ENCODE measurements around the gene GPATCH2L. TPM values are rescaled to one million over a fixed set of nuclear protein-coding genes. Genes with fewer than 3 reads are reported as not detected.
A peak's percentile ranks its signal among the peaks of the same experiment; 100 is the strongest.

The GPATCH2L gene
- total RNA-seq, 2 donors from 2014 or later: 111 to 116 TPM

DNA sequence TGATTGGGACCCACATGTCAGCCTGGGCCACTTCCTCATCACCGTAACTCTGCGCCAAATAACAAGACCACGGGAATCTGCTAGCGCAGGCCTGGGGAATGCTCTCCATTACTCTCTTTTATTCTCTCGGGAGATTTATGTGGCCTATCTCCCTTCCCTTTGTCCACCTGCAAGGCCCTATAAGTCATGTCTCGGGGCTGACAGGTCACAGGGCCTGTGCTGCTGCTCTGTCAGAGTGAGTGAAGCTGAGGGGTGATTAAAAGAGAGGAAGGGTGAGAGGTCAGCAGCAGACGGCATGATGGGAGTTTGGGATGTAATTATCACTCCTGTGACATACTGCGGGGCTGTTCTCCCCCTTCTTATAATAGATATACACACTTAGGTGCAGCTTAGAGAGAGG, 26.2 kb upstream of the GPATCH2L start:
- Mint-ChIP-seq H3K36me3 (ENCODE audit: low read depth) (no peaks in the 10 kb centered on the region), H3K4me1 (peaks cover 27% of the 10 kb centered on the region), H3K27ac (no peak overlapping the region), H3K9me3 (no peaks in the 10 kb centered on the region), H3K27me3 (ENCODE audit: insufficient read depth) (peaks cover 7% of the 10 kb centered on the region), H3K4me3 (no peak overlapping the region)
- Histone ChIP-seq H3K9ac (ENCODE audit: extremely low read depth, low read length, poor library complexity, severe bottlenecking) (no peak overlapping the region), H3K9me3 (ENCODE audit: control insufficient read depth, low read length) (no peaks in the 10 kb centered on the region), H3K4me1 (ENCODE audit: control insufficient read depth, insufficient read depth, low read length) (peaks cover 6% of the 10 kb centered on the region), H3K27me3 (ENCODE audit: control insufficient read depth, insufficient read depth, low read length, poor library complexity, severe bottlenecking) (peaks cover 6% of the 10 kb centered on the region), H3K4me3 (ENCODE audit: low read length) (no peak overlapping the region), H3K27ac (ENCODE audit: low read depth, low read length) (no peak overlapping the region), H3K36me3 (ENCODE audit: control insufficient read depth, insufficient read depth, low read length) (no peaks in the 10 kb centered on the region)
- WGBS, 2 experiments (ENCODE audit: insufficient coverage in 1 of 2, insufficient read length in 1 of 2): 92 to 94% methylated on average over 5 to 7 of the region's 8 CpGs
- DNase-seq: peak; percentile 2
- TF ChIP-seq, protein P1, sequence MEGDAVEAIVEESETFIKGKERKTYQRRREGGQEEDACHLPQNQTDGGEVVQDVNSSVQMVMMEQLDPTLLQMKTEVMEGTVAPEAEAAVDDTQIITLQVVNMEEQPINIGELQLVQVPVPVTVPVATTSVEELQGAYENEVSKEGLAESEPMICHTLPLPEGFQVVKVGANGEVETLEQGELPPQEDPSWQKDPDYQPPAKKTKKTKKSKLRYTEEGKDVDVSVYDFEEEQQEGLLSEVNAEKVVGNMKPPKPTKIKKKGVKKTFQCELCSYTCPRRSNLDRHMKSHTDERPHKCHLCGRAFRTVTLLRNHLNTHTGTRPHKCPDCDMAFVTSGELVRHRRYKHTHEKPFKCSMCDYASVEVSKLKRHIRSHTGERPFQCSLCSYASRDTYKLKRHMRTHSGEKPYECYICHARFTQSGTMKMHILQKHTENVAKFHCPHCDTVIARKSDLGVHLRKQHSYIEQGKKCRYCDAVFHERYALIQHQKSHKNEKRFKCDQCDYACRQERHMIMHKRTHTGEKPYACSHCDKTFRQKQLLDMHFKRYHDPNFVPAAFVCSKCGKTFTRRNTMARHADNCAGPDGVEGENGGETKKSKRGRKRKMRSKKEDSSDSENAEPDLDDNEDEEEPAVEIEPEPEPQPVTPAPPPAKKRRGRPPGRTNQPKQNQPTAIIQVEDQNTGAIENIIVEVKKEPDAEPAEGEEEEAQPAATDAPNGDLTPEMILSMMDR (conservative IDR thresholded peaks at IDR 0.05): no peak

DNA sequence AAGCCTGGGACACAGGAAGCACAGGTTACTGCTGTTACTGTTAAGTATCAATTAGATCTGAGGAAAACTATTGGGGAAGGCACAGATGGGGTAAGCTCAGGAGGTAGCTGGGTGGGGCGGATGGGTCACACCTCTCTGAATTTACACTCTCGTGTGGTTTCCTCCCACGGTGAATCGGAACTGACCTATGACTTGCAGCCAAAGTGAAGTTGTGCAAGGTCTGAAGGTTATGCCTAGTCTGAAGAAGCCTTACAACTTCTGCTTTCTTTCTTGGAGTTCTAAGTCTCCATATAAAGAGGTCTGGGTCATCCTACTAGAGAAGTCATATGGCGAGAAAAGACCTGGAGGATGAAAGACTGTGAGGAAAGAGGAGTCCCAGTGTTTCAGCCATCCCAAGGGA, 25.6 kb upstream of the GPATCH2L start:
- Histone ChIP-seq H3K9me3 (ENCODE audit: control insufficient read depth, low read length) (no peaks in the 10 kb centered on the region), H3K4me1 (ENCODE audit: control insufficient read depth, insufficient read depth, low read length) (peaks cover 6% of the 10 kb centered on the region), H3K27ac (ENCODE audit: low read depth, low read length) (no peak overlapping the region), H3K27me3 (ENCODE audit: control insufficient read depth, insufficient read depth, low read length, poor library complexity, severe bottlenecking) (peaks cover 10% of the 10 kb centered on the region), H3K9ac (ENCODE audit: extremely low read depth, low read length, poor library complexity, severe bottlenecking) (no peak overlapping the region), H3K36me3 (ENCODE audit: control insufficient read depth, insufficient read depth, low read length) (no peaks in the 10 kb centered on the region), H3K4me3 (ENCODE audit: low read length) (no peak overlapping the region)
- WGBS, 2 experiments (ENCODE audit: insufficient coverage in 1 of 2, insufficient read length in 1 of 2): 95 to 100% methylated on average over 5 of the region's 5 CpGs
- TF ChIP-seq, protein P1 (conservative IDR thresholded peaks at IDR 0.05): no peak
- peak; percentile 17 for DNase-seq
- no peak overlapping the region for H3K27ac Mint-ChIP-seq
- H3K27me3 Mint-ChIP-seq (ENCODE audit: insufficient read depth): peaks cover 13% of the 10 kb centered on the region
- no peaks in the 10 kb centered on the region for H3K36me3 Mint-ChIP-seq (ENCODE audit: low read depth)
- H3K4me3 Mint-ChIP-seq: no peak overlapping the region
- no peaks in the 10 kb centered on the region for H3K9me3 Mint-ChIP-seq
- peaks cover 33% of the 10 kb centered on the region for H3K4me1 Mint-ChIP-seq

DNA sequence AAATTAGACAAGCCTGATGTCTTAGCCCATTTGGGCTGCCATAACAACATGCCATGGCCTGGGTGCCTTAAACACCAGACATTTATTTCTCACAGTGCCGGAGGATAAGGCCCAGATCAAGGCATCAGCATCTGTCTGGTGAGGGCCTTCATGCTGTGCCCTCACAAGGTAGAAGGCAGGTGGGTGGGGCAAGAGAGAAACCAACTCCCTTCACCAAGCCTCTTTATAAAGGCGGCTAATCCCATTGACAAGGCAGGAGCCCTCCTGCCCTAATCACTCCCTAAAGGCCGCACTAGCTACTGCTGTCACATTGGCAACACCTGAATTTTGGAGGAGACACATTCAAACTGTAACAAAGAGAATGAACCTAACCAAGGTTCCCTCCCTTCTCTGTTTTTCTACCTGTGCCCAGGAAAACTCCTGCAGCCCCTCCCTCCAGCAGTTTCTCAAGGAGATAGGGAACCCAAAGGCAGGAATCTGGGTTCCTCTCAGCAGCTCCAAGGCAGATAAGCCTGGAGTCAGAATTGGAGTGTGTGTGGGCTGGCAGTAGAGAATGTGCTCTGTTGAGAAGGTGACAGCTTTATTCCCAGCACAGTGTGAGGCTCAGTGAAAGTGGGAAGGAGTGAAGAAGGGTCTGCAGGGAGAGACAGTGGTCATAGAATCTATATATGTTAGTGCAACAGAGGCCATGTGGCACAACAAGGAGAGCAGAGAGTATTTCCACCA, 21.7 kb upstream of the GPATCH2L start:
- Mint-ChIP-seq H3K9me3 (no peaks in the 10 kb centered on the region), H3K27me3 (ENCODE audit: insufficient read depth) (peaks cover 46% of the 10 kb centered on the region), H3K4me1 (peaks cover 30% of the 10 kb centered on the region), H3K27ac (no peak overlapping the region), H3K4me3 (no peak overlapping the region), H3K36me3 (ENCODE audit: low read depth) (no peaks in the 10 kb centered on the region)
- peaks cover 40% of the 10 kb centered on the region for H3K27me3 ChIP-seq (ENCODE audit: control insufficient read depth, insufficient read depth, low read length, poor library complexity, severe bottlenecking)
- H3K36me3 ChIP-seq (ENCODE audit: control insufficient read depth, insufficient read depth, low read length): no peaks in the 10 kb centered on the region
- no peaks in the 10 kb centered on the region for H3K9me3 ChIP-seq (ENCODE audit: control insufficient read depth, low read length)
- TF ChIP-seq, protein P1 (conservative IDR thresholded peaks at IDR 0.05): no peak
- H3K27ac ChIP-seq (ENCODE audit: low read depth, low read length): no peak overlapping the region
- WGBS, 2 experiments (ENCODE audit: insufficient coverage in 1 of 2, insufficient read length in 1 of 2): 80% methylated on average over 2 of the region's 3 CpGs; no CpG with 5 or more reads in 1 of the 2 experiments
- no peaks in the 10 kb centered on the region for H3K4me1 ChIP-seq (ENCODE audit: control insufficient read depth, insufficient read depth, low read length)
- no peak overlapping the region for H3K4me3 ChIP-seq (ENCODE audit: low read length)
- H3K9ac ChIP-seq (ENCODE audit: extremely low read depth, low read length, poor library complexity, severe bottlenecking): no peak overlapping the region
- peak; percentile 48 for DNase-seq

Data from endodermal cell (in vitro differentiated cells).